GM12878 (cell line): ENCODE measurements around the gene DNMT3A.

Source experiments
- CEBPB ChIP-seq, 2 experiments: fragments of 150-350 bp in 1 of 2; IDR thresholded peaks; 2 replicates each; pipeline ENCODE4 v1.6.1; 2012 to 2014; ENCODE audit warnings: low read depth in 2 of 2, low read length in 2 of 2, borderline replicate concordance in 1 of 2, inconsistent platforms in 1 of 2
- CTCF ChIP-seq, 3 experiments: IDR thresholded peaks in 2 of 3; conservative IDR thresholded peaks in 1 of 3; 2 replicates each; pipeline ENCODE4 v1.5.1; 2011; ENCODE audit warnings: low read depth in 3 of 3, low read length in 3 of 3, mild to moderate bottlenecking in 3 of 3, control low read depth in 2 of 3, moderate library complexity in 2 of 3, inconsistent platforms in 1 of 3, mixed read lengths in 1 of 3; ENCODE audit not compliant: control insufficient read depth in 2 of 3, insufficient read depth in 1 of 3; ENCODE audit errors: extremely low read depth in 1 of 3
- ETV6 ChIP-seq, 2 experiments: fragments of 450-650 bp in 1 of 2; IDR thresholded peaks in 1 of 2; conservative IDR thresholded peaks in 1 of 2; 2 replicates each; pipeline ENCODE4 v1.6.1; 2014; ENCODE audit warnings: antibody characterized with exemption in 1 of 2, borderline replicate concordance in 1 of 2, low read depth in 1 of 2, mild to moderate bottlenecking in 1 of 2, moderate library complexity in 1 of 2
- HDGF ChIP-seq: fragments of 450-650 bp; IDR thresholded peaks from 2 replicates; pipeline ENCODE4 v1.6.1; 2016; ENCODE audit warnings: antibody characterized with exemption
- MAX ChIP-seq: IDR thresholded peaks from 2 replicates; pipeline ENCODE4 v1.6.1; 2012; ENCODE audit warnings: low read depth, low read length, improper control_type of control experiment
- NBN ChIP-seq: fragments of 450-650 bp; IDR thresholded peaks from 2 replicates; pipeline ENCODE4 v1.6.1; 2016
- POLR2A ChIP-seq: IDR thresholded peaks from 2 replicates; pipeline ENCODE4 v1.6.1; 2011; ENCODE audit warnings: low read depth, mild to moderate bottlenecking, low read length
- RELA ChIP-seq: fragments of 450-650 bp; IDR thresholded peaks from 2 replicates; pipeline ENCODE4 v1.8.0; 2014; ENCODE audit warnings: borderline replicate concordance; ENCODE audit not compliant: partially characterized antibody
- SP1 ChIP-seq: IDR thresholded peaks from one replicate; pipeline ENCODE4 v1.6.1; 2011; ENCODE audit warnings: low read depth, low read length
- YY1 ChIP-seq: IDR thresholded peaks from 2 replicates; pipeline ENCODE4 v1.6.1; 2011; ENCODE audit warnings: low read depth, mild to moderate bottlenecking, low read length

DNA sequence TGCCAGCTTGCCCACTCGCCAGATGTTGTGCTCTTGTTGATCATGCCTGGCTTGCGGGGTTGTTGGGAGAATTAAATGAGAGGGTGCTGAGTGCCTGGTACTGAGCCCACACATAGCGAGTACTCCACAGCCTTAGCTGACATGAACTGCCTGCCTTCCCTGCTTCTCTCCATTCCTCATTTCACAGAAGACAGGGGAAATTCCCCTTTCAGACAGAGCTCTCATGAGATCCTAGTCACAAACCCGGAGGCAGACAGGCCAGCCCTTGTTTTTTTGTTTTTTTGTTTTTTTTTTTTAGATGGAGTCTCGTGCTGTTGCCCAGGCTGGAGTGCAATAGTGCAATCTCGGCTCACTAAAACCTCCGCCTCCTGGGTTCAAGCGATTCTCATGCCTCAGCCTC, 17.1 kb upstream of the DNMT3A start:
- TF ChIP-seq POLR2A (no peak), CTCF (IDR thresholded peaks at IDR 0.05 in 2 of 3, conservative IDR thresholded peaks at IDR 0.05 in 1 of 3; ENCODE audit: control insufficient read depth in 2 of 3, extremely low read depth in 1 of 3, insufficient read depth in 1 of 3, low read depth in 3 of 3, low read length in 3 of 3) (no peak), NBN (no peak), HDGF (no peak), CEBPB (IDR thresholded peaks at IDR 0.05; ENCODE audit: borderline replicate concordance in 1 of 2, low read depth in 2 of 2, low read length in 2 of 2) (no peak), YY1 (no peak), MAX (no peak), ETV6 (conservative IDR thresholded peaks at IDR 0.05 in 1 of 2, IDR thresholded peaks at IDR 0.05 in 1 of 2; ENCODE audit: borderline replicate concordance in 1 of 2, low read depth in 1 of 2) (no peak), RELA (no peak), SP1 (no peak)
